Uterus (tissue), 2 donors: ENCODE data around the gene UHMK1.

ENCODE experiments used
- CTCF ChIP-seq, 4 experiments: fragments of 200-600 bp in 2 of 4; fragments of 450-650 bp in 2 of 4; sonication (generic) in 2 of 4; IDR thresholded peaks; one replicate each; pipeline ENCODE4 v1.5.1; 2016 to 2019; ENCODE audit warnings: antibody characterized with exemption in 4 of 4, mild to moderate bottlenecking in 2 of 4, moderate library complexity in 1 of 4
- POLR2A ChIP-seq, 2 donors: fragments of 450-650 bp; IDR thresholded peaks; one replicate each; pipeline ENCODE4 v1.6.1; 2016; ENCODE audit warnings: antibody characterized with exemption in 2 of 2, mild to moderate bottlenecking in 1 of 2, moderate library complexity in 1 of 2

- TF ChIP-seq CTCF (IDR thresholded peaks at IDR 0.05) (no peak), POLR2A (IDR thresholded peaks at IDR 0.05) (no peak)
Observed at GRCh38 chr1:162487241-162487640, 10.4 kb upstream of the UHMK1 start.
